SH-SY5Y (cell line): Measurements from ENCODE around the gene RPL6.

Experiments used
- GATA2 ChIP-seq: IDR thresholded peaks from 2 replicates; pipeline ENCODE4 v1.6.1; 2011; ENCODE audit warnings: mild to moderate bottlenecking, low read depth, low read length
- GATA3 ChIP-seq: IDR thresholded peaks from 2 replicates; pipeline ENCODE4 v1.6.1; 2011; ENCODE audit warnings: low read depth, mild to moderate bottlenecking, low read length, moderate library complexity

DNA sequence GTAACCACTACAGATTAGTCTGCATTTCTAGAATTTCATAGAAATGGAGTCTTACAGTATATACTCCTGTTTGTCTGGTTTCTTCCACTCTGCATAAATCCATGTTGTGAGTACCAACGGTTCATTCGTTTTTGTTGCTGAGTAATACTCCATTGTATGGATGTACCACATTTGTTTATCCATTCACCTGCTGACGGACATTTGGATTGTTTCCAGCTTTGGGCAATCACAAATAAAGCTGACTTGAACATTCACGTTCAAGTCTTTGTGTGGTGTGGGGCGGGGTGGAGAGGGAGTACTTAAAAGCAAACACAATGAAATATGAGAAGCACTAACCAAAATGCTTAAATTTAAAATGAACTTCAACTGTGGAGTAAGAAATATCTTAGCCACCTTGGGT lies 34.3 kb downstream of the RPL6 start:
- TF ChIP-seq GATA2 (no peak), GATA3 (no peak)
